ENCODE measurements around the gene ANGEL1. TPM values are rescaled to one million over a fixed set of nuclear protein-coding genes. Genes with fewer than 3 reads are reported as not detected.

Gene ANGEL1
- total and polyA plus RNA-seq, 11 donors, result 9.3 to 16.3 (median 13.3) TPM

GRCh38 chr14:76762411-76763095, 50.1 kb downstream of the ANGEL1 start:
- Histone ChIP-seq H3K9me3 (no peaks in the 10 kb centered on the region), H3K27me3 (peaks cover 0 to 6% (median 0%) of the 10 kb centered on the region in 9 donors), H3K36me3 (no peaks in the 10 kb centered on the region), H3K4me3 (peak overlapping the region; percentile 51 to 98 (median 86)), H3K27ac (peak overlapping the region; percentile 73 to 96 (median 89)), H3K4me1 (peaks cover 0 to 57% (median 43%) of the 10 kb centered on the region in 12 donors)
- 13 to 20% (median 18%) methylated on average over 23 to 28 of the region's 28 CpGs for WGBS, 4 donors
- ATAC-seq, result peak in 2 of 4 donors; percentile 17 to 28
- TF ChIP-seq POLR2A (IDR thresholded peaks at IDR 0.05) (no peak), CTCF (IDR thresholded peaks at IDR 0.05) (no peak)
- intact Hi-C loops (cut with DNase I), result loop anchor here in 8 of 10 donors (2.0 to 5.0 kb wide), 3 partner anchors 36 to 50 kb away; no protein-coding TSS in a partner anchor
- peak in 1 of 5 donors; percentile 26 for DNase-seq

- intact Hi-C loops (cut with DNase I), result loop anchor here in 9 of 10 donors (1.0 to 5.0 kb wide), 7 partner anchors 35 to 75 kb away; no protein-coding TSS in a partner anchor
- H3K4me1 ChIP-seq, result peaks cover 0 to 52% (median 39%) of the 10 kb centered on the region in 12 donors
Observed at GRCh38 chr14:76761960-76762410, 50.7 kb downstream of the ANGEL1 start.

GRCh38 chr14:76761136-76761959, 51.3 kb downstream of the ANGEL1 start, which contains the start of gene VASH1:
Gene VASH1, plus strand, starts transcription at chr14:76761468. Its CDS starts 1,354 bp downstream, at chr14:76762822.
- ATAC-seq (peak in 3 of 4 donors; percentile 74 to 85 (median 84)), DNase-seq (peak; percentile 74 to 91 (median 85))
- Histone ChIP-seq H3K27me3 (peaks cover 0 to 6% (median 0%) of the 10 kb centered on the region in 9 donors), H3K36me3 (no peaks in the 10 kb centered on the region), H3K27ac (peak within 1 kb of the TSS; percentile 73 to 96 (median 89)), H3K4me3 (peak within 1 kb of the TSS; percentile 51 to 98 (median 86)), H3K4me1 (peaks cover 0 to 52% (median 39%) of the 10 kb centered on the region in 12 donors), H3K9me3 (no peaks in the 10 kb centered on the region)
- intact Hi-C loops (cut with DNase I), result loop anchor here in 9 of 10 donors (1.0 to 5.0 kb wide), 6 partner anchors 41 to 75 kb away; no protein-coding TSS in a partner anchor
- WGBS, 4 donors, result 0 to 1% (median 0%) methylated on average over 28 to 96 of the region's 96 CpGs
- TF ChIP-seq POLR2A (IDR thresholded peaks at IDR 0.05) (peak in 1 of 2 donors; percentile 79), CTCF (IDR thresholded peaks at IDR 0.05) (no peak)

More at GRCh38 chr14:76761960-76762410, 50.7 kb downstream of the ANGEL1 start:
- Histone ChIP-seq H3K36me3 (no peaks in the 10 kb centered on the region), H3K9me3 (no peaks in the 10 kb centered on the region), H3K4me3 (peak overlapping the region; percentile 51 to 98 (median 86)), H3K27me3 (peaks cover 0 to 6% (median 0%) of the 10 kb centered on the region in 9 donors), H3K27ac (peak overlapping the region; percentile 73 to 96 (median 89))
- TF ChIP-seq POLR2A (IDR thresholded peaks at IDR 0.05) (no peak), CTCF (IDR thresholded peaks at IDR 0.05) (no peak)
- WGBS, 4 donors, result 0 to 2% (median 1%) methylated on average over 10 to 54 of the region's 54 CpGs
- DNase-seq, result peak in 2 of 5 donors; percentile 24 to 75
- ATAC-seq, result peak in 1 of 4 donors; percentile 1

Data from heart left ventricle (tissue), 16 donors.